ENCODE data around the gene DAAM1. TPM values are rescaled to one million over a fixed set of nuclear protein-coding genes. Genes with fewer than 3 reads are reported as not detected.

DAAM1 gene
- total RNA-seq, 3 donors from 2014 or later (not counting 1 experiment from before 2014, with no cell fraction given) = 10.9 to 31.4 (median 12.6) TPM

GRCh38 chr14:59297071-59297776 is 108.8 kb downstream of the DAAM1 start:
- Histone ChIP-seq H3K9me3 (ENCODE audit: control insufficient read depth, insufficient read depth, low read length) (no peaks in the 10 kb centered on the region), H3K27ac (ENCODE audit: low read length) (no peak overlapping the region), H3K27me3 (ENCODE audit: control insufficient read depth, insufficient read depth, low read length) (no peaks in the 10 kb centered on the region), H3K36me3 (ENCODE audit: control insufficient read depth, insufficient read depth, low read length) (peaks cover 2% of the 10 kb centered on the region), H3K4me3 (ENCODE audit: low read length) (no peak overlapping the region), H3K4me1 (ENCODE audit: control insufficient read depth, insufficient read depth, low read length) (no peaks in the 10 kb centered on the region)
- intact Hi-C loops (cut with micrococcal nuclease) = no loop called here
- no peaks in the 10 kb centered on the region for H3K27me3 Mint-ChIP-seq (ENCODE audit: low read depth in 2 of 2)
- no peak for DNase-seq
- TF ChIP-seq, protein P1, sequence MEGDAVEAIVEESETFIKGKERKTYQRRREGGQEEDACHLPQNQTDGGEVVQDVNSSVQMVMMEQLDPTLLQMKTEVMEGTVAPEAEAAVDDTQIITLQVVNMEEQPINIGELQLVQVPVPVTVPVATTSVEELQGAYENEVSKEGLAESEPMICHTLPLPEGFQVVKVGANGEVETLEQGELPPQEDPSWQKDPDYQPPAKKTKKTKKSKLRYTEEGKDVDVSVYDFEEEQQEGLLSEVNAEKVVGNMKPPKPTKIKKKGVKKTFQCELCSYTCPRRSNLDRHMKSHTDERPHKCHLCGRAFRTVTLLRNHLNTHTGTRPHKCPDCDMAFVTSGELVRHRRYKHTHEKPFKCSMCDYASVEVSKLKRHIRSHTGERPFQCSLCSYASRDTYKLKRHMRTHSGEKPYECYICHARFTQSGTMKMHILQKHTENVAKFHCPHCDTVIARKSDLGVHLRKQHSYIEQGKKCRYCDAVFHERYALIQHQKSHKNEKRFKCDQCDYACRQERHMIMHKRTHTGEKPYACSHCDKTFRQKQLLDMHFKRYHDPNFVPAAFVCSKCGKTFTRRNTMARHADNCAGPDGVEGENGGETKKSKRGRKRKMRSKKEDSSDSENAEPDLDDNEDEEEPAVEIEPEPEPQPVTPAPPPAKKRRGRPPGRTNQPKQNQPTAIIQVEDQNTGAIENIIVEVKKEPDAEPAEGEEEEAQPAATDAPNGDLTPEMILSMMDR (IDR thresholded peaks at IDR 0.05) = no peak
- H3K27ac Mint-ChIP-seq = peak overlapping the region in 1 of 2 donors; percentile 13
- 61% methylated on average over 3 of the region's 5 CpGs for WGBS (ENCODE audit: insufficient coverage)
- H3K9me3 Mint-ChIP-seq = no peaks in the 10 kb centered on the region
- peaks cover 32 to 37% of the 10 kb centered on the region in 2 donors for H3K4me1 Mint-ChIP-seq
- no peaks in the 10 kb centered on the region for H3K36me3 Mint-ChIP-seq
- no peak for ATAC-seq
- no peak overlapping the region for H3K4me3 Mint-ChIP-seq

GRCh38 chr14:59299731-59300130 is 111.3 kb downstream of the DAAM1 start:
- 67% methylated on average over 1 of the region's 1 CpG for WGBS (ENCODE audit: insufficient coverage)
- ATAC-seq (no peak), DNase-seq (no peak)
- H3K36me3 ChIP-seq (ENCODE audit: control insufficient read depth, insufficient read depth, low read length) = no peaks in the 10 kb centered on the region
- Mint-ChIP-seq H3K27ac (no peak overlapping the region), H3K4me3 (no peak overlapping the region), H3K9me3 (no peaks in the 10 kb centered on the region), H3K36me3 (no peaks in the 10 kb centered on the region), H3K27me3 (ENCODE audit: low read depth in 2 of 2) (no peaks in the 10 kb centered on the region), H3K4me1 (peaks cover 35 to 37% of the 10 kb centered on the region in 2 donors)
- H3K27ac ChIP-seq (ENCODE audit: low read length) = no peak overlapping the region
- H3K4me3 ChIP-seq (ENCODE audit: low read length) = no peak overlapping the region
- no peaks in the 10 kb centered on the region for H3K4me1 ChIP-seq (ENCODE audit: control insufficient read depth, insufficient read depth, low read length)
- H3K27me3 ChIP-seq (ENCODE audit: control insufficient read depth, insufficient read depth, low read length) = no peaks in the 10 kb centered on the region
- intact Hi-C loops (cut with micrococcal nuclease) = no loop called here
- TF ChIP-seq, protein P1 (IDR thresholded peaks at IDR 0.05) = no peak
- no peaks in the 10 kb centered on the region for H3K9me3 ChIP-seq (ENCODE audit: control insufficient read depth, insufficient read depth, low read length)

DNA sequence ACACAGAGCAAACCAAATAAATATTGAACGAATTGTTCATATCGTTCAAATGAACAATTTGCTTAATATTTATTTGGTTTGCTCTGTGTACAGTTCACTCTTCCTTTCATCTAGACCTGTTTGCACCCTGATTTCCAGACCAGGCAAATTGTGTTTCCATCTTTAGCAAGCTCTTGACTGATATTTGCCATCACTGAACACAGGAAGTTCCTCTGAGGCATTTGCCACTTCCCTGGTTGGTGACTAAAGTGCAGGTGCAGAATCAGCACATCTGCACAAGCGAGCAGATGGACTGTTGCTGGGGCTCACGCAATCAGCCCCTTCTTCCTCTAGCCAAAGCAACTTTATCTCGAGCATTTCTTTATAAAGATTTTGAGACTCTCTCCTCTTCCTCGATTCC is 112.9 kb downstream of the DAAM1 start:
- Histone ChIP-seq H3K9me3 (ENCODE audit: control insufficient read depth, insufficient read depth, low read length) (no peaks in the 10 kb centered on the region), H3K36me3 (ENCODE audit: control insufficient read depth, insufficient read depth, low read length) (no peaks in the 10 kb centered on the region), H3K4me3 (ENCODE audit: low read length) (no peak overlapping the region), H3K4me1 (ENCODE audit: control insufficient read depth, insufficient read depth, low read length) (no peaks in the 10 kb centered on the region), H3K27ac (ENCODE audit: low read length) (no peak overlapping the region), H3K27me3 (ENCODE audit: control insufficient read depth, insufficient read depth, low read length) (no peaks in the 10 kb centered on the region)
- intact Hi-C loops (cut with micrococcal nuclease) = no loop called here
- H3K27ac Mint-ChIP-seq = no peak overlapping the region
- ATAC-seq (peak in 1 of 3 donors; percentile 40), DNase-seq (peak in 1 of 2 donors; percentile 24)
- H3K27me3 Mint-ChIP-seq (ENCODE audit: low read depth in 2 of 2) = no peaks in the 10 kb centered on the region
- no peaks in the 10 kb centered on the region for H3K9me3 Mint-ChIP-seq
- TF ChIP-seq, protein P1 (IDR thresholded peaks at IDR 0.05) = no peak
- H3K4me3 Mint-ChIP-seq = no peak overlapping the region
- 11% methylated on average over 4 of the region's 6 CpGs for WGBS (ENCODE audit: insufficient coverage)
- H3K36me3 Mint-ChIP-seq = no peaks in the 10 kb centered on the region
- peaks cover 33 to 37% of the 10 kb centered on the region in 2 donors for H3K4me1 Mint-ChIP-seq

- 97% methylated on average over 2 of the region's 2 CpGs for WGBS (ENCODE audit: insufficient coverage)
- Histone ChIP-seq H3K9me3 (ENCODE audit: control insufficient read depth, insufficient read depth, low read length) (no peaks in the 10 kb centered on the region), H3K4me3 (ENCODE audit: low read length) (no peak overlapping the region), H3K4me1 (ENCODE audit: control insufficient read depth, insufficient read depth, low read length) (no peaks in the 10 kb centered on the region), H3K27me3 (ENCODE audit: control insufficient read depth, insufficient read depth, low read length) (no peaks in the 10 kb centered on the region), H3K27ac (ENCODE audit: low read length) (no peak overlapping the region), H3K36me3 (ENCODE audit: control insufficient read depth, insufficient read depth, low read length) (no peaks in the 10 kb centered on the region)
- no peak for ATAC-seq
- Mint-ChIP-seq H3K27ac (no peak overlapping the region), H3K9me3 (no peaks in the 10 kb centered on the region), H3K36me3 (no peaks in the 10 kb centered on the region), H3K4me3 (no peak overlapping the region), H3K27me3 (ENCODE audit: low read depth in 2 of 2) (no peaks in the 10 kb centered on the region), H3K4me1 (peaks cover 24 to 33% of the 10 kb centered on the region in 2 donors)
- DNase-seq = no peak
- intact Hi-C loops (cut with micrococcal nuclease) = no loop called here
- TF ChIP-seq, protein P1 (IDR thresholded peaks at IDR 0.05) = no peak
Observed at GRCh38 chr14:59302313-59302712, 113.8 kb downstream of the DAAM1 start.

Measured in natural killer cell (primary cell).